Measurements from ENCODE around the gene ATXN10.

The ATXN10 gene

DNA sequence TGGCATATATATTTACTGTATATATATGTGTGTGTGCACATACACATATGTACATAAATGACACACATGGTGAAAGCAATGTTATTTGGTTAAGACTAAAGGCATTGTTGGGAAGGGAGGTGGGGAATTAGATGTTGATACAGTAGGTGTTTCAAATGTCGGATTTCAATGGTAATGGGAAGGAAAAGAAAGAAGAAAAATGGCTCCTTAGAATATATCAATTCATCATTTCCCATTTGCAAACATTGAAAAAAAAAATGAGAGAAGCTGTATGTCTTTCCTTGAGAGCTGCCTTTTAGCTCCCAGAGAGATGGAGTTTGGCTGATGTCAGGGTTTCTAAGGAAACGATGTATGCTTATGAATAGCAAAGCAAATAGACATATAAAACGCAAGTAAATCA, 33.4 kb upstream of the ATXN10 start:
- TF ChIP-seq, protein P1, sequence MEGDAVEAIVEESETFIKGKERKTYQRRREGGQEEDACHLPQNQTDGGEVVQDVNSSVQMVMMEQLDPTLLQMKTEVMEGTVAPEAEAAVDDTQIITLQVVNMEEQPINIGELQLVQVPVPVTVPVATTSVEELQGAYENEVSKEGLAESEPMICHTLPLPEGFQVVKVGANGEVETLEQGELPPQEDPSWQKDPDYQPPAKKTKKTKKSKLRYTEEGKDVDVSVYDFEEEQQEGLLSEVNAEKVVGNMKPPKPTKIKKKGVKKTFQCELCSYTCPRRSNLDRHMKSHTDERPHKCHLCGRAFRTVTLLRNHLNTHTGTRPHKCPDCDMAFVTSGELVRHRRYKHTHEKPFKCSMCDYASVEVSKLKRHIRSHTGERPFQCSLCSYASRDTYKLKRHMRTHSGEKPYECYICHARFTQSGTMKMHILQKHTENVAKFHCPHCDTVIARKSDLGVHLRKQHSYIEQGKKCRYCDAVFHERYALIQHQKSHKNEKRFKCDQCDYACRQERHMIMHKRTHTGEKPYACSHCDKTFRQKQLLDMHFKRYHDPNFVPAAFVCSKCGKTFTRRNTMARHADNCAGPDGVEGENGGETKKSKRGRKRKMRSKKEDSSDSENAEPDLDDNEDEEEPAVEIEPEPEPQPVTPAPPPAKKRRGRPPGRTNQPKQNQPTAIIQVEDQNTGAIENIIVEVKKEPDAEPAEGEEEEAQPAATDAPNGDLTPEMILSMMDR (IDR thresholded peaks at IDR 0.05; ENCODE audit: low read length), result no peak
- no peak for TF ChIP-seq EZH2 (IDR thresholded peaks at IDR 0.05; ENCODE audit: borderline replicate concordance, low read length)

DNA sequence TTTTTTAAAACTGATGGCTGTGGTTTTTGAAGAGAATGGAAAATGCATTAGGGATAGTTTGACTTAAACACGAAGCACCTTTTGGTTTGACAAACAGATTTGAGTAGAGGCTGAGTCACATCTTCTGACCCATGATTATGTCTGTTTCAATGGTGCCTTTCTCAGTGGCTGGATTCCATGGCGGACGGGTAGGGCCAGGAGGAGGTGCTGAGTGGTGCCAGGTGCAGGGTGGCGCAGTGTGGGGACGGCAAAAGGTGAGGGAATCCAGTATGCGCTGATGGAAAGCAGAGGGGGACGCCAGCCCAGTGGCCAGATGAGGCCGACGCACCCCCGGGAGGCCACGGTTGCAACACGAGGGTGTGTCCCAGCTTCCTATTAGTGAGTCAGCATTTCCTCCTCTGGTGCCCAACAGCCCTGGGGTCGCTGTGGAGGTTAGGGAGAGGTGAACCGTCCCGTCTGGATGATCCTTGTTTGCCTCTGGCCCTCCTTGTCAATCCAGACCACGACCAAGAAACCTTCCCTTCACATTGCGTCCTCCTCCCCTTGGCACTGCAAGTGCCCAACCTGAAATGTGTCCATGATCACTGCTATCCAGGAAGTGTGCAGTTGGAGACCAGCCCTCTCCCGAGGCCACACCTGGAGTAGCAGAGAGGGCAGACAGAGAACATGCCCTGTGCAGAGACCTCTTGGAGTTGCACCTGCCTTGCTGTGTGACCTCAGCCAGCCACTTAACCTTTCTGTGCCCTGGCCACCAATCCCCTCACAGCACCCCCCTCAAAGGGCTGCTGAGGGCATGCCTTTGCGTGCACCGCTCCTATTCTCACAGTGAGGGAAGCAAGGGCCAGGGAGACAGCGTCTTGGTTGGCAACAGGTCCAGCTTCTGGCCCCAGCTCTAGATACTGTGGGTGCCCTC, 32.5 kb upstream of the ATXN10 start:
- Histone ChIP-seq H4K20me1 (ENCODE audit: insufficient read depth, low read length) (no peaks in the 10 kb centered on the region), H3K79me2 (ENCODE audit: insufficient read depth, low read length) (no peaks in the 10 kb centered on the region), H3K9ac (ENCODE audit: low read length) (no peak overlapping the region), H3K4me2 (ENCODE audit: low read length) (no peak overlapping the region), H3K36me3 (ENCODE audit: insufficient read depth, low read length) (no peaks in the 10 kb centered on the region), H3K4me1 (ENCODE audit: insufficient read depth, low read length, severe bottlenecking) (peaks cover 9% of the 10 kb centered on the region), H3K4me3 (ENCODE audit: low read depth, low read length, poor library complexity, severe bottlenecking) (no peak overlapping the region), H3K27ac (ENCODE audit: low read depth, low read length, poor library complexity, severe bottlenecking) (no peak overlapping the region), H3F3A (ENCODE audit: insufficient read depth, low read length) (no peaks in the 10 kb centered on the region), H2AFZ (ENCODE audit: low read length) (no peak overlapping the region), H3K9me3 (ENCODE audit: low read length) (no peaks in the 10 kb centered on the region), H3K9me2 (ENCODE audit: low read depth, low read length) (no peaks in the 10 kb centered on the region), H3K27me3 (ENCODE audit: insufficient read depth, low read length) (no peaks in the 10 kb centered on the region)
- TF ChIP-seq EZH2 (IDR thresholded peaks at IDR 0.05; ENCODE audit: borderline replicate concordance, low read length), result no peak
- TF ChIP-seq, protein P1 (IDR thresholded peaks at IDR 0.05; ENCODE audit: low read length), result no peak

More for the DNA sequence above, 33.4 kb upstream of the ATXN10 start:
- no peaks in the 10 kb centered on the region for H3K9me3 ChIP-seq (ENCODE audit: low read length)
- H3K9me2 ChIP-seq (ENCODE audit: low read depth, low read length), result no peaks in the 10 kb centered on the region
- H3K36me3 ChIP-seq (ENCODE audit: insufficient read depth, low read length), result no peaks in the 10 kb centered on the region
- H3K9ac ChIP-seq (ENCODE audit: low read length), result no peak overlapping the region
- peaks cover 9% of the 10 kb centered on the region for H3K4me1 ChIP-seq (ENCODE audit: insufficient read depth, low read length, severe bottlenecking)
- no peaks in the 10 kb centered on the region for H4K20me1 ChIP-seq (ENCODE audit: insufficient read depth, low read length)
- no peaks in the 10 kb centered on the region for H3K27me3 ChIP-seq (ENCODE audit: insufficient read depth, low read length)
- no peak overlapping the region for H3K4me2 ChIP-seq (ENCODE audit: low read length)
- no peaks in the 10 kb centered on the region for H3F3A ChIP-seq (ENCODE audit: insufficient read depth, low read length)
- no peak overlapping the region for H3K4me3 ChIP-seq (ENCODE audit: low read depth, low read length, poor library complexity, severe bottlenecking)
- no peak overlapping the region for H2AFZ ChIP-seq (ENCODE audit: low read length)
- no peaks in the 10 kb centered on the region for H3K79me2 ChIP-seq (ENCODE audit: insufficient read depth, low read length)
- no peak overlapping the region for H3K27ac ChIP-seq (ENCODE audit: low read depth, low read length, poor library complexity, severe bottlenecking)

DNA sequence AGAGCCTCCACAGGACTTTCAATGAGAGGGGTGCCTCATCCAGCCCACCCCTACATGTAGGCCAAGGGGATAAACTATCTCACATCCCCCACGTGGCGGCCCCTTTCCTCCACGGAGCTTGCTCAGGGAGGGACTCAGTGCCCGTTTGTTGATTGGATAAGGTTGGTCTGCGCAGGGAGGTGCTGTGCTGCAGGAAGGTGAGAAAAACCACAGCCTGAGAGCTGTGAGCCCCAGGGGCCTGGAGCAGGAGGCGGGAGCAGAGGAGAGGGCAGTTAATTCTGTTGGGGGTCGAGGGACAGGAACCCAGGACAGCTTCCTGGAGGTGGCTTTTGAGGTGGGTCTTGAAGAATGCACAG, 31.9 kb upstream of the ATXN10 start:
- Histone ChIP-seq H3K9me3 (ENCODE audit: low read length) (no peaks in the 10 kb centered on the region), H3K79me2 (ENCODE audit: insufficient read depth, low read length) (no peaks in the 10 kb centered on the region), H3K36me3 (ENCODE audit: insufficient read depth, low read length) (no peaks in the 10 kb centered on the region), H3K9me2 (ENCODE audit: low read depth, low read length) (no peaks in the 10 kb centered on the region), H3F3A (ENCODE audit: insufficient read depth, low read length) (no peaks in the 10 kb centered on the region), H3K9ac (ENCODE audit: low read length) (no peak overlapping the region), H3K4me2 (ENCODE audit: low read length) (no peak overlapping the region), H3K27ac (ENCODE audit: low read depth, low read length, poor library complexity, severe bottlenecking) (no peak overlapping the region), H2AFZ (ENCODE audit: low read length) (no peak overlapping the region), H4K20me1 (ENCODE audit: insufficient read depth, low read length) (no peaks in the 10 kb centered on the region), H3K4me3 (ENCODE audit: low read depth, low read length, poor library complexity, severe bottlenecking) (no peak overlapping the region), H3K27me3 (ENCODE audit: insufficient read depth, low read length) (no peaks in the 10 kb centered on the region), H3K4me1 (ENCODE audit: insufficient read depth, low read length, severe bottlenecking) (peaks cover 10% of the 10 kb centered on the region)
- TF ChIP-seq, protein P1 (IDR thresholded peaks at IDR 0.05; ENCODE audit: low read length), result no peak
- no peak for TF ChIP-seq EZH2 (IDR thresholded peaks at IDR 0.05; ENCODE audit: borderline replicate concordance, low read length)

Data from OCI-LY1 (cell line).